ENCODE results near the gene COL23A1. TPM values are rescaled to one million over a fixed set of nuclear protein-coding genes. Genes with fewer than 3 reads are reported as not detected.

The COL23A1 gene
- total RNA-seq, 1 experiment from 2014 or later, result 5.7 TPM

- H4K20me1 ChIP-seq (ENCODE audit: insufficient read depth, low read depth, low read length), result no peaks in the 10 kb centered on the region
- no peaks in the 10 kb centered on the region for H3K27me3 ChIP-seq (ENCODE audit: low read length)
- DNase-seq, result no peak
- H3K4me2 ChIP-seq (ENCODE audit: low read depth, low read length, poor library complexity, severe bottlenecking), result no peak overlapping the region
- no peak overlapping the region for H3K27ac ChIP-seq (ENCODE audit: low read length)
- H3K4me1 ChIP-seq (ENCODE audit: low read length), result no peaks in the 10 kb centered on the region
- no peaks in the 10 kb centered on the region for H3K79me2 ChIP-seq (ENCODE audit: low read length)
- H2AFZ ChIP-seq (ENCODE audit: low read length), result no peak overlapping the region
- no peaks in the 10 kb centered on the region for H3K36me3 ChIP-seq (ENCODE audit: insufficient read depth, low read length)
- H3K9me3 ChIP-seq (ENCODE audit: low read length), result no peaks in the 10 kb centered on the region
- H3K9ac ChIP-seq (ENCODE audit: low read length), result no peak overlapping the region
- no peaks in the 10 kb centered on the region for H3K9me2 ChIP-seq (replicated peaks; ENCODE audit: insufficient read depth, low read length)
- H3K4me3 ChIP-seq (ENCODE audit: low read length), result no peak overlapping the region
Measured at GRCh38 chr5:178383919-178384815, 206.0 kb downstream of the COL23A1 start.

- H3K9me2 ChIP-seq (replicated peaks; ENCODE audit: insufficient read depth, low read length), result no peaks in the 10 kb centered on the region
- H3K79me2 ChIP-seq (ENCODE audit: low read length), result no peaks in the 10 kb centered on the region
Measured at GRCh38 chr5:178383301-178383918, 206.8 kb downstream of the COL23A1 start.

GRCh38 chr5:178382754-178383164 lies 207.4 kb downstream of the COL23A1 start:
- Histone ChIP-seq H3K4me3 (ENCODE audit: low read length) (no peak overlapping the region), H3K79me2 (ENCODE audit: low read length) (no peaks in the 10 kb centered on the region), H3K4me2 (ENCODE audit: low read depth, low read length, poor library complexity, severe bottlenecking) (no peak overlapping the region), H3K27me3 (ENCODE audit: low read length) (no peaks in the 10 kb centered on the region), H2AFZ (ENCODE audit: low read length) (no peak overlapping the region), H3K36me3 (ENCODE audit: insufficient read depth, low read length) (no peaks in the 10 kb centered on the region), H3K4me1 (ENCODE audit: low read length) (no peaks in the 10 kb centered on the region), H3K9ac (ENCODE audit: low read length) (no peak overlapping the region), H3K9me2 (replicated peaks; ENCODE audit: insufficient read depth, low read length) (no peaks in the 10 kb centered on the region), H4K20me1 (ENCODE audit: insufficient read depth, low read depth, low read length) (no peaks in the 10 kb centered on the region), H3K9me3 (ENCODE audit: low read length) (no peaks in the 10 kb centered on the region), H3K27ac (ENCODE audit: low read length) (no peak overlapping the region)
- no peak for DNase-seq

More at GRCh38 chr5:178383301-178383918, 206.8 kb downstream of the COL23A1 start:
- H3K27me3 ChIP-seq (ENCODE audit: low read length), result no peaks in the 10 kb centered on the region
- no peak overlapping the region for H3K27ac ChIP-seq (ENCODE audit: low read length)
- no peak overlapping the region for H2AFZ ChIP-seq (ENCODE audit: low read length)
- H4K20me1 ChIP-seq (ENCODE audit: insufficient read depth, low read depth, low read length), result no peaks in the 10 kb centered on the region
- no peaks in the 10 kb centered on the region for H3K9me3 ChIP-seq (ENCODE audit: low read length)
- no peaks in the 10 kb centered on the region for H3K36me3 ChIP-seq (ENCODE audit: insufficient read depth, low read length)
- H3K4me2 ChIP-seq (ENCODE audit: low read depth, low read length, poor library complexity, severe bottlenecking), result no peak overlapping the region
- no peak overlapping the region for H3K4me3 ChIP-seq (ENCODE audit: low read length)
- no peak for DNase-seq
- H3K9ac ChIP-seq (ENCODE audit: low read length), result no peak overlapping the region
- no peaks in the 10 kb centered on the region for H3K4me1 ChIP-seq (ENCODE audit: low read length)

- Histone ChIP-seq H3K4me3 (ENCODE audit: low read length) (no peak overlapping the region), H3K36me3 (ENCODE audit: insufficient read depth, low read length) (no peaks in the 10 kb centered on the region), H3K4me1 (ENCODE audit: low read length) (no peaks in the 10 kb centered on the region), H3K9ac (ENCODE audit: low read length) (no peak overlapping the region), H2AFZ (ENCODE audit: low read length) (no peak overlapping the region), H4K20me1 (ENCODE audit: insufficient read depth, low read depth, low read length) (no peaks in the 10 kb centered on the region), H3K9me3 (ENCODE audit: low read length) (no peaks in the 10 kb centered on the region), H3K4me2 (ENCODE audit: low read depth, low read length, poor library complexity, severe bottlenecking) (no peak overlapping the region), H3K27ac (ENCODE audit: low read length) (no peak overlapping the region), H3K27me3 (ENCODE audit: low read length) (no peaks in the 10 kb centered on the region), H3K9me2 (replicated peaks; ENCODE audit: insufficient read depth, low read length) (no peaks in the 10 kb centered on the region), H3K79me2 (ENCODE audit: low read length) (no peaks in the 10 kb centered on the region)
- no peak for DNase-seq
Measured at GRCh38 chr5:178381921-178382695, 208.1 kb downstream of the COL23A1 start.

- Histone ChIP-seq H3K4me1 (ENCODE audit: low read length) (no peaks in the 10 kb centered on the region), H3K9me3 (ENCODE audit: low read length) (no peaks in the 10 kb centered on the region), H3K9me2 (replicated peaks; ENCODE audit: insufficient read depth, low read length) (no peaks in the 10 kb centered on the region), H3K36me3 (ENCODE audit: insufficient read depth, low read length) (no peaks in the 10 kb centered on the region), H4K20me1 (ENCODE audit: insufficient read depth, low read depth, low read length) (no peaks in the 10 kb centered on the region), H3K4me2 (ENCODE audit: low read depth, low read length, poor library complexity, severe bottlenecking) (no peak overlapping the region), H3K9ac (ENCODE audit: low read length) (no peak overlapping the region), H3K4me3 (ENCODE audit: low read length) (no peak overlapping the region), H3K27ac (ENCODE audit: low read length) (no peak overlapping the region), H3K79me2 (ENCODE audit: low read length) (no peaks in the 10 kb centered on the region), H2AFZ (ENCODE audit: low read length) (no peak overlapping the region), H3K27me3 (ENCODE audit: low read length) (no peaks in the 10 kb centered on the region)
- DNase-seq, result no peak
Measured at GRCh38 chr5:178381206-178381605, 209.0 kb downstream of the COL23A1 start.

- no peaks in the 10 kb centered on the region for H3K36me3 ChIP-seq (ENCODE audit: insufficient read depth, low read length)
- no peaks in the 10 kb centered on the region for H3K9me3 ChIP-seq (ENCODE audit: low read length)
- no peak overlapping the region for H3K4me2 ChIP-seq (ENCODE audit: low read depth, low read length, poor library complexity, severe bottlenecking)
- no peak overlapping the region for H3K4me3 ChIP-seq (ENCODE audit: low read length)
- no peaks in the 10 kb centered on the region for H3K9me2 ChIP-seq (replicated peaks; ENCODE audit: insufficient read depth, low read length)
- no peaks in the 10 kb centered on the region for H3K27me3 ChIP-seq (ENCODE audit: low read length)
- no peak overlapping the region for H3K9ac ChIP-seq (ENCODE audit: low read length)
- H4K20me1 ChIP-seq (ENCODE audit: insufficient read depth, low read depth, low read length), result no peaks in the 10 kb centered on the region
- H3K27ac ChIP-seq (ENCODE audit: low read length), result no peak overlapping the region
- DNase-seq, result no peak
- H2AFZ ChIP-seq (ENCODE audit: low read length), result no peak overlapping the region
- no peaks in the 10 kb centered on the region for H3K4me1 ChIP-seq (ENCODE audit: low read length)
- H3K79me2 ChIP-seq (ENCODE audit: low read length), result no peaks in the 10 kb centered on the region
Measured at GRCh38 chr5:178380541-178381074, 209.6 kb downstream of the COL23A1 start.

GRCh38 chr5:178380086-178380485 lies 210.1 kb downstream of the COL23A1 start:
- DNase-seq, result no peak
- H3K27me3 ChIP-seq (ENCODE audit: low read length), result no peaks in the 10 kb centered on the region
- H3K79me2 ChIP-seq (ENCODE audit: low read length), result no peaks in the 10 kb centered on the region

More at GRCh38 chr5:178380086-178380485, 210.1 kb downstream of the COL23A1 start:
- H3K27ac ChIP-seq (ENCODE audit: low read length), result no peak overlapping the region
- H3K9me3 ChIP-seq (ENCODE audit: low read length), result no peaks in the 10 kb centered on the region
- H3K4me2 ChIP-seq (ENCODE audit: low read depth, low read length, poor library complexity, severe bottlenecking), result no peak overlapping the region
- no peaks in the 10 kb centered on the region for H3K4me1 ChIP-seq (ENCODE audit: low read length)
- no peaks in the 10 kb centered on the region for H3K36me3 ChIP-seq (ENCODE audit: insufficient read depth, low read length)
- no peak overlapping the region for H3K9ac ChIP-seq (ENCODE audit: low read length)
- no peak overlapping the region for H2AFZ ChIP-seq (ENCODE audit: low read length)
- no peaks in the 10 kb centered on the region for H3K9me2 ChIP-seq (replicated peaks; ENCODE audit: insufficient read depth, low read length)
- H4K20me1 ChIP-seq (ENCODE audit: insufficient read depth, low read depth, low read length), result no peaks in the 10 kb centered on the region
- no peak overlapping the region for H3K4me3 ChIP-seq (ENCODE audit: low read length)
